Epidermal melanocyte (primary cell): ENCODE data around the gene MAB21L4.
A peak's percentile ranks its signal among the peaks of the same experiment; 100 is the strongest.

Experiments
- DNase-seq: peaks from one replicate; pipeline ENCODE4 v3.0.0; 2011; ENCODE audit warnings: low spot score; ENCODE audit not compliant: insufficient read length

MAB21L4 gene

DNA sequence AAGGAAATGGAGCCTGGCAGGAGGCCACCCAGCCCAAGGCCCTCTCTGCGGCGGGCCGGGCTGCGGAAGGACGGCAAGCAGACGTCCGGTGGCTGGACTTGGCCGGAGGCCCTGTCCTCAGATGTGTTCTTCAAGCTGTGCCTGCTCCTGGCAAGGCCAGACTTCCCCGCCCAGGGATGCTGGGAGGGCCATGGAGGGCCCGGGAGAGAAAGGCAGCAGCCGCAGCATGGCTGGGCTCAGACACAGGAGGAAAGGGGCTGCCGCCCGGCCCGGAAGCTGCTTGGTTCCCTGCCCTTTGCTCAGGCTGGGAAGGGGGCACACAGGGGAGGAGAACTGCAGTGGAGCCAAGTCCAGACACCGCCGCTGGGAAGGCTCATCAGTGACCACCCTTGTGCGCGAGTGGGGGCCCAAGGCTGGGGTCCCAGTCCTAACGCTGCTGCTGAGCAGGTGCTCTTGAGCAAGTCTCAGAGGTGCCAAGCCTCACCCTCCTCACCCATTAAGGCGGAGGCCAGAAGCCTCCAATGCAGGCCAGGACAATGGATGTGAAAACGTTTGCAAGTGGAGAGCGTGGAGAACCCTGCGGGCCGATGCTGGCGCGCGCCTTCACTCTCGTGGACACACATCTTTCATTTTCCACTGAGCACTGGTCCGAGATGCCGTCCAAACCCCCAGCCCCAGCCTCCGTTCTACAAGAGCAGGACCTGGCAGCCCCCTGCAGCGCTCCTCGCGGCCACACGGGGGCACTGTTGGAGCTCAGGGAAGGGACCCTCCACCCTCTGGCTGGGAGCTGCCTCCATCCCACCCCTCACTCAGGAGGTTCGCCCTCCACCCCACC, 18.1 kb upstream of the MAB21L4 start:
- DNase-seq: peak; percentile 68

DNA sequence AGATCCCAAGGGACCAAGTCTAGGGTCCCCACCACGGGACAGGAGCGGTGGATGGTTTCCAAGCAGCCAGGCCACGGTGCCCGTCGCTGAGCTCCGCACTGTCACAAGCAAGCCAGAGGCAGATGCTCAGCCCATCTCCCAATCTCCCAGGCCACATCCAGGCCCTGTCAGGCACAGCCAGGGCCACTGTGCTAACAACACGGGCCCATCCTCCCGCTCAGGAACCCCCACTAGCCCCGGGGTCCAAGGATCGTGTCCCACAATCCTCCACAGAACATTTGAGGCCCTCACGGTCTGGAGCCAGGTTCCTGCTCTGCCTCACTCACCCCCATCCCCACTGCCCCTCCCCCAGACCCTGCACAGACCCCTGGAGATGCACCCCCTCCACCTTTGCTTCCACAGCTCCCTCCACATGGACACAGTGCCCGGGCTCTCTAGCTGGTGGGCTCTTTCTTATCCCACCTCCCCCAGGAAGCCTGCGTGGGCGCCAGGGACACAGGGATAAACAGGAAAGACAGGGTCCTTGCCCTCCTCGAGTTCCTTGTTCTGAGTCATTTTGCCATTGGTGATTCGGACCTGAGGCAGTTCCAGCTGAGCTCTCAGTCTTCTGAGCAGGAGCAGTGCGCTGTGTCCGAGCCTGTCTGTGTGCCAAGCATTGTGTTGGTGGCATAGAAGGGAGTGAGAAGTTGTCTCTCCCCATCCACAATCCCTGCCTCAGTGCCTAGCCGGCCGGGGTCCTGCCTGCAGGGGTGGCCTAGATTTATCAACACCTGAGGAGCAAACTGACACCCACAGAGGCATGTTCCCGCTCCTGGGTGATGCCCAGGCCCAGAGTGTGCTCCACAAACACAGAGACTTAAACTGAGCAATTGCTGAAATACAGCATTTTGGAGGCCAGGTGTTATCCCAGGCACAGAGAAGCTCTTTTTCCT, 17.2 kb upstream of the MAB21L4 start:
- no peak for DNase-seq

GRCh38 chr2:240911641-240912265, 15.8 kb upstream of the MAB21L4 start:
- no peak for DNase-seq

GRCh38 chr2:240909216-240909974, 13.4 kb upstream of the MAB21L4 start:
- DNase-seq: no peak

DNA sequence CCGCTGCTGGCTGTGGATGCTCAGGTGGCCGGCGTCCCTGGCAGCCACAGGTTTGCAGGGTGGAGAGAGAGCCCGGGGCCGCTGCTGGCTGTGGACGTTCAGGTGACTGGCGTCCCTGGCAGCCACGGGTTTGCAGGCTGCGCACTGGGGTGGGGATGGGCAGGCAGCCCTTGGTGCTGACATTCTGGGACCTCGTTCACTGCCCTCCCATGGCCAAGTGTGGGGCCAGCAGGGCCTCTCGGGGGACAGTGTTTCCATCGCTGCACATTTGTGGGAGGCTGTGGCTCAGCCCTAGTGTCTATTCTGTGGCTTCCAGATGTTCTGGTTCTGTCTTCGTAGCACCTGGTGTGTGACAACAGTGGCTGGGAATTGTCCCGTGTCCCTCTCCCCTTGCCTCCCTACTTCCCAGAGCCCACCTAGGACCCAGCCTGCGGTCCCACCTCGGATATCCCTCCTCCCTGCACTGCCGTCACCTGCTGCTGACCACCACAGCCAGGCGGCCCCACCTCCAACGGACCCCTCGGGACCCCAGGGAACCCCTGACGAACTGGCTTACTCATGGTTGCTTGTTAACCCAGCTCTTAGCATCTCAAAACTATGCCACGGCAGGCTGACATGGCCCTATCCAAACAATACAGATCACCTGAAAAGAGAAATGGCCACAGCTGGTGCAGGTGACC, 11.1 kb upstream of the MAB21L4 start:
- DNase-seq: no peak

DNA sequence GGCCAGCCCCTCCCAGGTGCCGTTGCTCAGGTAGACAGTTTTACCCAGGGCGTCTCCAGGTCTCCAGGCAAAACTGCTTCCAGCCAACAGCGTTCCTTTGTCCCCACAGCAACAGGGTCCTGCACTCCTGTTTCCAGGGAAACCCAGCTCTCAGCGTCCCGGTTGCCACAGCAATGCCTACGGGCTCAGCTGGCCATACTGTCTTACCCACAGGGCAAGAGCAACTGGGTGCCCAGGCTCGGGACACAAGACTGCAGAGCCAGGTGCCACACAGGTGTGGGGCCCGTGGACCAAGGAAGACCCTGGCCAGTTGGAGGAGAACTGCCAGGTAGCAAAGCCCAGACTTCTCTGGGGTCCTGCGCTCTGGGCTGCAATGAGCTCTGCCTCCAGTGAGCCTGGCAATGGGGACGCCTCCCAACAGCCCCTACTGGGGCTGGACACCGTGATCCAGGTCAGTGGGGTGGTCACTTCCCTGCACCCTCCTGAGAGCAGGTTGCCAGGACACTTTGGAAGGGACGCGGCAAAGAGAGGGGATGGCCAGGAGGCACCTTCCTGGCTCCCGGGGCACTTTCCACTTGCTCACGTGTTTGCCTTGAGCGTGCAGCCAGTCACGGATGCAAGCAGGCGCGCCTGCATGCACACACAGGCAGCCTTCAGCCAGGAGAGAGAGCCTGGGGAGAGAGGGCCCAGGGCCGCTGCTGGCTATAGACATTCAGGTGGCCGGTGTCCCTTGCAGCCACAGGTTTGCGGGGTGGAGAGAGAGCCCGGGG, 10.4 kb upstream of the MAB21L4 start, which contains the start of gene CROCC2:
Gene CROCC2 (plus strand): TSS at position 196 of the 770 bp plus-strand sequence. CDS start 178 bp downstream, at position 374.
- DNase-seq: no peak

GRCh38 chr2:240905176-240905781, 9.3 kb upstream of the MAB21L4 start:
- no peak for DNase-seq

DNA sequence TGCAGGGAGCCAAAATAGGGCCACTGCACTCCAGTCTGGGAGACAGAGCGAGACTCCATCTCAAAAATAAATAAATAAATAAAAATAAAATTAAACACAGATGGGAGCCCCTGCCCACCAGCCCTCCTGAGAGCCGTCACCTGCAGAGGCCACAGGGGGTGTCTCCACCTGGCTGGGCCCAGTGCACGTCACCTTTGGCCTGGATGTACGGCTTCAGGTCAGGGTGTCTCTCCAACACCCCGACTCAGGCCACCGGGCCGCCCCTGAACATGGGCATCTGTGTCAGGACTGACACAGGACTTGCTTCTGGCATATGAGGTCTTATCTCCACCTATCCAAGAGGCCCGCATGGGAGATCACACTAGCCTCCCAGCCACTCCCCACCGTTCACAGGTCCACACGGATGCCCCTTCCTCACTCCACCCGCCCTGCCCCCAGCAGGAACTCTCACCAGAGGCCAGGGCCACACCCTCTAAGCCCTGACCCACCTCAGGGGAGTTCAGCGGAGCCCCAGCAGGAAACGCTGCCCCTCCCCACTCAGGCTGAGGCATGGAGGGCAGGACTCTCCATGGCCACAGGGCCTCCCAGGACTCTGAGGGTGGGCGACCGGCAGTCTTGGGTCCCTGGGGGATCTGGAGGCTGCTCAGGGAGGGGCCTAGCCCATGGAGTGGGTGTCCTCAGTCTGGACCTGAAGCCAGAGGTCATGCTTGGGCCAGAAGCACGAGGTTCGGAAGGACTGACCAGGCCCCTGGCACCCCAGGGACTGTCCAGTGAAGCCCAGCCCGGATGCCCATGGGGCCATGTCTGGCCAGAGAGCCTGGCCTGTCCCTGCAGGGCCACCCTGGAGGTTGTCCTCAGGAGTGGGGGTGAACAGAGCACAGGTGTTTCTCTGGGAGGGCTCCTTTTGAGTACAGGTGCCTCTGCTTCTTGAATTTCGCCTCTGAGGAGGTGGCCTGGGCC, 8.5 kb upstream of the MAB21L4 start:
- no peak for DNase-seq

- no peak for DNase-seq
Observed at GRCh38 chr2:240903191-240904060, 7.5 kb upstream of the MAB21L4 start.

DNA sequence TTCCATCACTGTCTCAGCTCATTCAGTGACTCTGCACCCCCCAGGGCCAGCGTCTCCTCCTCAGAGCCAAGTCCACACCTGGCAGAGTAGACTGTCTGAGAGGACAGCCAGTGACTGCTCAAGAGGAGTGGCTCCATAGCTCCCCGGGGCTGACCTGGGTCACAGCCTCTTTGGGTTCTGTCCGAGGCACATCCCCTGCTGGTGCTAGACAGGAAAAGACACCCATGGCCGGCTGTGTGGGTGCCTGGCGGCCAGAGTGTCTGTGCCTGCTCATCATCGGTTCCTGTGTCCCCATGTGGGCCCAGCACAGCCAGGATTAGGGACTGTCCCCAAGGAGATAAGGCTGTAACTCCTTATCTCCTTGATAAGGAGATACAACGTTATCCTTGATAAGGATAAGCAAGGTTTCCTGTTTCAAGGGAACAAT, 6.7 kb upstream of the MAB21L4 start:
- no peak for DNase-seq

GRCh38 chr2:240901986-240902614, 6.1 kb upstream of the MAB21L4 start:
- DNase-seq: no peak

DNA sequence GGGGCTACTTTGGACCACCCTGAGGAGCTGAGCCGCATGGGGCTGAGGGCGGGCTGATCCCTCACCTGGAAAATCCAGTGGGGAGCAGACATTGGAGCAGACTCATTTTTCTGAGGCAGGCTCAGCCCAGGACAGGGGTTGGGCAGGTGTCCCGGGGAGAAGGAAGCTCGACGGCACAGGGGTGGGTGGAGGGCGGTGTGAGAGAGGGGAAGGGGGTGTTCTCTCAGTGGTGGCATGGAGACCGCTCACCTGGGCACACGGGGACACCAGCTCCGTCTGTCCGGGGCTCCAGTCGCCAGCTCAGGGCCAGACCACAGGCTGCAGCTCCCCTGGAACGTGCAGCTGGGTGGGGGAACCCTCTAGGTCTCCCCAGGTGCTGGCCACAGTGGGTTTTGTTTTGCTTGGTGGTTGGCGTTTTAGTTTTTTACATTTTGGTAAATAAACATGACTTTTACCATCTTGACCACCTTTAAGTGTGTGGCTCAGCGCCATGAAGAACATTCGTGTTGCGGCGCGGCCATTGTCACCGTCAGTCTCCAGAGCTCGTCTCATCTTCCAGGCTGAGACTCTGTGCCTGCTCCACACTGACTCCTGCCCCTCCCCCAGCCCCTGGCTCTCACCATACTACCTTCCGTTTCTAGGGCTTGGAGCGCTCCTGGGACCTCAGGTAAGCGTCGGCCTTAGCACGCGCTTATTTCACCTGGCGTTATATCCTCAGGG, 4.3 kb upstream of the MAB21L4 start:
- no peak for DNase-seq

DNA sequence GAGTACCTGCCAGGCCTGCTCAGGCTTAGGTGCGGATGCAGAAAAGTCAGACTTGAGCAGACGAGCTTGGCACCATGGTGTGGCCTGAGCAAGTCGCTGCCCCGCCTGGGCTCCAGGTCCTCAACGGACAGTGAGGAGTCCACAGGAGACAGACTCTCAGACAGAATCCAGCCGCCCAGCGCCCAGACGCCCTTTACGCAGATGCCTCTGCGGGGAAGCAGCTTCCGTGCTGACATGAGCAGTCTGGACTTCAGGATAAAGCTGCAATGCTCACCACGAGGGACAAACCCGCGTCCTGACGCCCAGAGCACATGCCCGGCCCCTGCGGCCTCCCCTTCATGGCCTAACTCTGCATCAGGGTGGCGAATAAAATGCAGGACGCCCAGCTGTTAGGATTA, 3.5 kb upstream of the MAB21L4 start:
- DNase-seq: no peak

- DNase-seq: no peak
Observed at GRCh38 chr2:240898731-240899467, 2.9 kb upstream of the MAB21L4 start.

- no peak for DNase-seq
Observed at GRCh38 chr2:240898108-240898730, 2.3 kb upstream of the MAB21L4 start.
